GM19035 (cell line): ENCODE data around the gene GPX5.
A peak's percentile ranks its signal among the peaks of the same experiment; 100 is the strongest.
"Not testable (repeated sequence)": the region's sequence is repeated elsewhere in the genome, so short reads cannot be mapped to it uniquely, and the experiment has no call there.

ENCODE experiments used
- ATAC-seq: cut with Tn5 transposase; IDR thresholded peaks from one replicate; pipeline ENCODE4 v1.9.1; 2021; ENCODE audit not compliant: unreplicated experiment

Gene GPX5

GRCh38 chr6:28512387-28512786 is 13.3 kb upstream of the GPX5 start:
- not testable (repeated sequence) for ATAC-seq

GRCh38 chr6:28515676-28516075 is 10.0 kb upstream of the GPX5 start, which contains the start of gene GPX6:
TSS of gene GPX6 (minus strand) at chr6:28515793. CDS start at chr6:28515743, 50 bp downstream.
- no peak for ATAC-seq

GRCh38 chr6:28517964-28518363 is 7.7 kb upstream of the GPX5 start:
- ATAC-seq = no peak

GRCh38 chr6:28522594-28523240 is 3.0 kb upstream of the GPX5 start:
- ATAC-seq = no peak

- ATAC-seq = no peak
Observed at GRCh38 chr6:28523241-28523622, 2.4 kb upstream of the GPX5 start.

- no peak for ATAC-seq
Observed at GRCh38 chr6:28530777-28531176, 5.1 kb downstream of the GPX5 start.

GRCh38 chr6:28531479-28532128 is 5.9 kb downstream of the GPX5 start:
- ATAC-seq = no peak

GRCh38 chr6:28534306-28534705 is 8.6 kb downstream of the GPX5 start:
- no peak for ATAC-seq

- no peak for ATAC-seq
Observed at GRCh38 chr6:28534875-28535274, 9.2 kb downstream of the GPX5 start.

GRCh38 chr6:28537065-28537464 is 11.4 kb downstream of the GPX5 start:
- no peak for ATAC-seq

- no peak for ATAC-seq
Observed at GRCh38 chr6:28537509-28538140, 11.9 kb downstream of the GPX5 start.

GRCh38 chr6:28541996-28542395 is 16.3 kb downstream of the GPX5 start:
- ATAC-seq = no peak

- peak; percentile 63 for ATAC-seq
Observed at GRCh38 chr6:28542440-28543296, 17.0 kb downstream of the GPX5 start.

GRCh38 chr6:28543651-28544610 is 18.2 kb downstream of the GPX5 start:
- ATAC-seq = no peak

GRCh38 chr6:28545955-28546354 is 20.3 kb downstream of the GPX5 start:
- ATAC-seq = no peak

GRCh38 chr6:28547003-28547402 is 21.3 kb downstream of the GPX5 start:
- ATAC-seq = not testable (repeated sequence)

GRCh38 chr6:28551891-28552666 is 26.4 kb downstream of the GPX5 start:
- no peak for ATAC-seq

- ATAC-seq = no peak
Observed at GRCh38 chr6:28553384-28553985, 27.8 kb downstream of the GPX5 start.
